GM23338 (cell line): ENCODE data around the gene LAMA1. TPM values are rescaled to one million over a fixed set of nuclear protein-coding genes. Genes with fewer than 3 reads are reported as not detected.
A peak's percentile ranks its signal among the peaks of the same experiment; 100 is the strongest.

Source experiments
- ATAC-seq: fragments of 200-7000 bp; cut with Tn5 transposase; 3 replicates; pipeline ENCODE4 v1.9.1; 2020
- DNase-seq: peaks from one replicate; pipeline ENCODE4 v3.0.0-alpha.2; 2015; ENCODE audit warnings: low spot score
- H2AFZ ChIP-seq: fragments of 200-600 bp; sonication (generic); 2 replicates; pipeline ENCODE4 v1.8.0; 2016; ENCODE audit warnings: antibody characterized with exemption, mild to moderate bottlenecking, moderate library complexity
- H3F3A ChIP-seq: fragments of 200-600 bp; sonication (generic); replicated peaks from 2 replicates; pipeline ENCODE4 v1.8.0; 2017; ENCODE audit warnings: antibody characterized with exemption, mixed run types, low read depth
- H3K27ac ChIP-seq: fragments of 200-600 bp; sonication (generic); 2 replicates; pipeline ENCODE4 v1.6.1; 2016; ENCODE audit warnings: low read depth
- H3K27me3 ChIP-seq: fragments of 200-600 bp; sonication (generic); 2 replicates; pipeline ENCODE4 v1.8.0; 2016; ENCODE audit warnings: mild to moderate bottlenecking, mixed run types, moderate library complexity; ENCODE audit not compliant: insufficient read depth
- H3K36me3 ChIP-seq: fragments of 200-600 bp; sonication (generic); 2 replicates; pipeline ENCODE4 v1.8.0; 2016; ENCODE audit warnings: mild to moderate bottlenecking; ENCODE audit not compliant: insufficient read depth
- H3K4me1 ChIP-seq: fragments of 200-600 bp; sonication (generic); 2 replicates; pipeline ENCODE4 v1.8.0; 2016; ENCODE audit warnings: mild to moderate bottlenecking, moderate library complexity; ENCODE audit not compliant: insufficient read depth
- H3K4me2 ChIP-seq: fragments of 200-600 bp; sonication (generic); 2 replicates; pipeline ENCODE4 v1.7.1; 2017; ENCODE audit warnings: mixed run types
- H3K4me3 ChIP-seq: fragments of 200-600 bp; sonication (generic); 2 replicates; pipeline ENCODE4 v1.6.1; 2016; ENCODE audit warnings: mixed run types
- H3K79me2 ChIP-seq: fragments of 200-600 bp; sonication (generic); replicated peaks from 2 replicates; pipeline ENCODE4 v1.8.0; 2017; ENCODE audit warnings: mild to moderate bottlenecking; ENCODE audit not compliant: insufficient read depth
- H3K9me2 ChIP-seq: fragments of 200-600 bp; sonication (generic); 2 replicates; pipeline ENCODE4 v1.8.0; 2017; ENCODE audit not compliant: insufficient read depth
- H4K20me1 ChIP-seq: fragments of 200-600 bp; sonication (generic); replicated peaks from 2 replicates; pipeline ENCODE4 v1.8.0; 2017; ENCODE audit warnings: mild to moderate bottlenecking; ENCODE audit not compliant: insufficient read depth
- H3K27ac Mint-ChIP-seq: 2 replicates; pipeline ENCODE4 v1.8.0; 2020; ENCODE audit warnings: inconsistent platforms, mild to moderate bottlenecking, moderate library complexity, mixed read lengths
- H3K27me3 Mint-ChIP-seq: 3 replicates; pipeline ENCODE4 v1.8.0; 2022; ENCODE audit warnings: low read depth, mild to moderate bottlenecking, moderate library complexity, mixed read lengths, inconsistent platforms; ENCODE audit not compliant: insufficient read depth, poor library complexity
- H3K36me3 Mint-ChIP-seq: 3 replicates; pipeline ENCODE4 v1.8.0; 2021; ENCODE audit warnings: low read depth, mild to moderate bottlenecking, inconsistent platforms, moderate library complexity, mixed read lengths
- H3K4me1 Mint-ChIP-seq: 3 replicates; pipeline ENCODE4 v1.8.0; 2020; ENCODE audit warnings: mild to moderate bottlenecking, inconsistent platforms, mixed read lengths
- H3K4me3 Mint-ChIP-seq: 3 replicates; pipeline ENCODE4 v1.8.0; 2021; ENCODE audit warnings: moderate library complexity, mild to moderate bottlenecking, inconsistent platforms, mixed read lengths
- H3K9me3 Mint-ChIP-seq: 3 replicates; pipeline ENCODE4 v1.8.0; 2020; ENCODE audit warnings: moderate library complexity, mild to moderate bottlenecking, inconsistent platforms, mixed read lengths
- CTCF ChIP-seq, 2 experiments: fragments of 200-600 bp in 1 of 2; sonication (generic) in 1 of 2; conservative IDR thresholded peaks; 2 replicates each; pipeline versions ENCODE4 v1.5.1 to v1.6.1; 2016 to 2017; ENCODE audit warnings: antibody characterized with exemption in 2 of 2, low read depth in 2 of 2, mild to moderate bottlenecking in 2 of 2, moderate library complexity in 1 of 2
- ETS1 ChIP-seq: IDR thresholded peaks from 2 replicates; pipeline ENCODE4 v1.6.1; 2016; ENCODE audit warnings: antibody characterized with exemption
- EZH2 ChIP-seq: fragments of 200-600 bp; sonication (generic); IDR thresholded peaks from one replicate; pipeline ENCODE4 v1.8.0; 2017; ENCODE audit warnings: antibody characterized with exemption, mild to moderate bottlenecking, low read depth; ENCODE audit not compliant: unreplicated experiment
- EZH2phosphoT487 ChIP-seq: fragments of 200-600 bp; sonication (generic); IDR thresholded peaks from one replicate; pipeline ENCODE4 v1.8.1; 2018; ENCODE audit warnings: antibody characterized with exemption; ENCODE audit not compliant: unreplicated experiment
- NANOG ChIP-seq: IDR thresholded peaks from 2 replicates; pipeline ENCODE4 v1.6.1; 2016; ENCODE audit warnings: antibody characterized with exemption, borderline replicate concordance
- POLR2AphosphoS5 ChIP-seq: IDR thresholded peaks from 2 replicates; pipeline ENCODE4 v1.6.1; 2016; ENCODE audit warnings: antibody characterized with exemption, low read depth
- REST ChIP-seq: IDR thresholded peaks from one replicate; pipeline ENCODE4 v1.6.1; 2018; ENCODE audit warnings: antibody characterized with exemption; ENCODE audit not compliant: unreplicated experiment
- STAT1 ChIP-seq: IDR thresholded peaks from one replicate; pipeline ENCODE4 v1.6.1; 2016; ENCODE audit warnings: antibody characterized with exemption; ENCODE audit not compliant: unreplicated experiment
- ZNF114 ChIP-seq: fragments of 250-450 bp; sonication (Bioruptor Pico); IDR thresholded peaks from 2 replicates; pipeline ENCODE4 v1.5.0; 2020; ENCODE audit warnings: mild to moderate bottlenecking, moderate library complexity
- ZNF331 ChIP-seq: fragments of 250-450 bp; sonication (Bioruptor Pico); IDR thresholded peaks from 2 replicates; pipeline ENCODE4 v1.5.0; 2020; ENCODE audit warnings: low read depth, mild to moderate bottlenecking, moderate library complexity
- polyA plus RNA-seq: library from polyadenylated mRNA; unstranded; fragments of >200 nt; fragmentation: Nextera tagmentation; extraction: Ambion mirVana; gene quantifications from 2 replicates; pipeline ENCODE4 v1.2.1, GENCODE V29; 2016
- total RNA-seq: library from RNA; depleted of rRNA; stranded (reverse); fragments of >200 nt; shearing (Covaris generic); gene quantifications from 2 replicates; pipeline ENCODE4 v1.2.3, GENCODE V29; 2014

The LAMA1 gene
- total and polyA plus RNA-seq, 2 experiments from 2014 or later = 14.8 to 52.3 TPM

GRCh38 chr18:7047336-7047735 is 70.3 kb downstream of the LAMA1 start:
- TF ChIP-seq EZH2phosphoT487 = no peak
- no peak for TF ChIP-seq ZNF114
- TF ChIP-seq ZNF331 (CRISPR knock-in tag) = no peak
- no peak for TF ChIP-seq POLR2AphosphoS5
- no peak for TF ChIP-seq ETS1
- TF ChIP-seq NANOG = no peak
- Histone ChIP-seq H3K4me3 (no peak overlapping the region), H3K9me2 (no peaks in the 10 kb centered on the region), H3K27me3 (no peaks in the 10 kb centered on the region), H4K20me1 (no peaks in the 10 kb centered on the region; the same call in 1 of the 2 replicates), H3K4me2 (no peak overlapping the region), H3K27ac (no peak overlapping the region), H3K4me1 (no peaks in the 10 kb centered on the region), H3F3A (no peaks in the 10 kb centered on the region), H3K36me3 (peaks cover 11% of the 10 kb centered on the region; the same call in 1 of the 2 replicates), H3K79me2 (no peaks in the 10 kb centered on the region), H2AFZ (no peak overlapping the region)
- peaks cover 2% of the 10 kb centered on the region for H3K27me3 Mint-ChIP-seq
- no peaks in the 10 kb centered on the region; the same call in 2 of the 3 replicates for H3K36me3 Mint-ChIP-seq
- H3K4me3 Mint-ChIP-seq = no peak overlapping the region
- ATAC-seq (no peak), DNase-seq (no peak)
- no peaks in the 10 kb centered on the region for H3K4me1 Mint-ChIP-seq
- no peaks in the 10 kb centered on the region for H3K9me3 Mint-ChIP-seq
- H3K27ac Mint-ChIP-seq = no peak overlapping the region

GRCh38 chr18:7038330-7038851 is 79.2 kb downstream of the LAMA1 start:
- Histone ChIP-seq H3K36me3 (peaks cover 13% of the 10 kb centered on the region; the same call in 1 of the 2 replicates), H3K79me2 (no peaks in the 10 kb centered on the region)
- H3K36me3 Mint-ChIP-seq = peaks cover 24% of the 10 kb centered on the region; the same call in 2 of the 3 replicates

More at GRCh38 chr18:7038330-7038851, 79.2 kb downstream of the LAMA1 start:
- Histone ChIP-seq H3K27ac (no peak overlapping the region), H3K4me1 (no peaks in the 10 kb centered on the region), H3K4me3 (no peak overlapping the region), H3K27me3 (no peaks in the 10 kb centered on the region), H3F3A (no peaks in the 10 kb centered on the region), H4K20me1 (no peaks in the 10 kb centered on the region), H3K9me2 (no peaks in the 10 kb centered on the region), H3K4me2 (no peak overlapping the region), H2AFZ (no peak overlapping the region)
- H3K4me3 Mint-ChIP-seq = no peak overlapping the region
- H3K27ac Mint-ChIP-seq = peak overlapping the region; percentile 63
- ATAC-seq (peak; percentile 99), DNase-seq (peak; percentile 92)
- no peaks in the 10 kb centered on the region for H3K9me3 Mint-ChIP-seq
- TF ChIP-seq STAT1 (no peak), REST (no peak), ETS1 (no peak), EZH2phosphoT487 (no peak), CTCF (conservative IDR thresholded peaks at IDR 0.05; ENCODE audit: low read depth in 2 of 2) (peak; percentile 86 to 95), ZNF331 (CRISPR knock-in tag) (no peak), EZH2 (no peak)
- H3K4me1 Mint-ChIP-seq = peaks cover 9% of the 10 kb centered on the region; the same call in 2 of the 3 replicates
- peaks cover 6% of the 10 kb centered on the region for H3K27me3 Mint-ChIP-seq
